ENCODE results near the gene IRS2. TPM values are rescaled to one million over a fixed set of nuclear protein-coding genes. Genes with fewer than 3 reads are reported as not detected.

The IRS2 gene
- total RNA-seq, 1 experiment from 2014 or later = 9.2 TPM

- Histone ChIP-seq H3K27me3 (ENCODE audit: insufficient read depth, low read length) (no peaks in the 10 kb centered on the region), H3K36me3 (ENCODE audit: control insufficient read depth in 1 of 2, insufficient read depth in 2 of 2, low read length in 2 of 2) (no peaks in the 10 kb centered on the region), H3K9me2 (ENCODE audit: insufficient read depth) (no peaks in the 10 kb centered on the region), H2AFZ (ENCODE audit: low read depth, low read length, poor library complexity, severe bottlenecking) (no peak overlapping the region), H3K9ac (ENCODE audit: low read length) (no peak overlapping the region), H3K4me2 (ENCODE audit: low read length) (no peak overlapping the region), H4K20me1 (ENCODE audit: insufficient read depth) (no peaks in the 10 kb centered on the region), H3K4me1 (ENCODE audit: control insufficient read depth in 1 of 2, insufficient read depth in 2 of 2, low read length in 2 of 2) (no peaks in the 10 kb centered on the region), H3K4me3 (replicated peaks in 1 of 2; ENCODE audit: low read depth in 1 of 2, low read length in 2 of 2) (no peak overlapping the region), H3K9me3 (ENCODE audit: control insufficient read depth in 1 of 2, insufficient read depth in 1 of 2, low read depth in 1 of 2, low read length in 2 of 2) (no peaks in the 10 kb centered on the region), H3K27ac (ENCODE audit: low read depth, low read length) (no peak overlapping the region), H3K79me2 (ENCODE audit: insufficient read depth, low read length) (no peaks in the 10 kb centered on the region)
- DNase-seq (ENCODE audit: low read depth, low spot score) = no peak
- RAD21 ChIA-PET (ENCODE audit: low non-redundant PET in 1 of 2, low total read pairs in 2 of 2, uncharacterized antibody in 2 of 2, unreplicated experiment in 2 of 2) = no interaction called here
- intact Hi-C loops (cut with micrococcal nuclease) = no loop called here
- ATAC-seq = no peak
- BruUV-seq (replicated peaks) = no TSS peak
- POLR2A ChIA-PET = no interaction called here
- TF ChIP-seq ELF1 (IDR thresholded peaks at IDR 0.05; ENCODE audit: borderline replicate concordance, low read depth) (no peak), CTCF (IDR thresholded peaks at IDR 0.05 in 2 of 3, conservative IDR thresholded peaks at IDR 0.05 in 1 of 3; ENCODE audit: borderline replicate concordance in 1 of 3, insufficient read depth in 1 of 3, low read depth in 2 of 3, low read length in 2 of 3) (no peak), TCF7L2 (IDR thresholded peaks at IDR 0.05; ENCODE audit: borderline replicate concordance, extremely low read depth, insufficient read depth, insufficient read length) (no peak), SRF (IDR thresholded peaks at IDR 0.05; ENCODE audit: low read depth) (no peak), ZFX (IDR thresholded peaks at IDR 0.05) (no peak), EGR1 (IDR thresholded peaks at IDR 0.05; ENCODE audit: low read depth) (no peak), JUND (IDR thresholded peaks at IDR 0.05) (no peak), YY1 (IDR thresholded peaks at IDR 0.05; ENCODE audit: extremely low read depth, insufficient replicate concordance, low read depth, low read length) (no peak), CBX3 (IDR thresholded peaks at IDR 0.05; ENCODE audit: low read depth) (no peak), FOSL1 (IDR thresholded peaks at IDR 0.05; ENCODE audit: low read depth) (no peak), MAX (IDR thresholded peaks at IDR 0.05) (no peak), POLR2A (IDR thresholded peaks at IDR 0.05; ENCODE audit: borderline replicate concordance, extremely low read depth, insufficient read depth, insufficient read length) (no peak), EZH2 (IDR thresholded peaks at IDR 0.05) (no peak), ZNF274 (IDR thresholded peaks at IDR 0.05; ENCODE audit: low read depth, low read length) (no peak), SP1 (IDR thresholded peaks at IDR 0.05; ENCODE audit: low read depth) (no peak)
- CTCF ChIA-PET = no interaction called here
These were observed 57.3 kb downstream of the IRS2 start for GRCh38 chr13:109728791-109729731.
